IMR-90 (cell line): ENCODE results near the gene SELENOV. TPM values are rescaled to one million over a fixed set of nuclear protein-coding genes. Genes with fewer than 3 reads are reported as not detected.

Source experiments
- ATAC-seq: fragments of 200-7000 bp; cut with Tn5 transposase; 2 replicates; pipeline ENCODE4 v1.9.1; 2020; ENCODE audit warnings: low read depth, mild to moderate bottlenecking, moderate library complexity
- BruUV-seq: library from RNA; stranded (reverse); fragments of 400-500 nt; replicated peaks from 2 replicates; lab custom pipeline; 2021; lab: Mats Ljungman, UMichigan
- CTCF ChIA-PET: fragments of 300-600 bp; formaldehyde crosslinking; extraction: SDS; loops from one replicate; lab custom pipeline; 2021; ENCODE audit warnings: antibody characterized with exemption; lab: Yijun Ruan, JAX
- POLR2A ChIA-PET: fragments of 300-600 bp; sonication (Branson Sonifier 250); formaldehyde crosslinking; loops from one replicate; lab custom pipeline; 2022; ENCODE audit warnings: antibody characterized with exemption; ENCODE audit not compliant: unreplicated experiment; lab: Charles Lee
- DNase-seq: peaks from one replicate; pipeline ENCODE4 v3.0.0; 2013
- H2AFZ ChIP-seq: replicated peaks from 2 replicates; pipeline ENCODE3; 2013; ENCODE audit warnings: low read length, mild to moderate bottlenecking; ENCODE audit not compliant: poor library complexity
- H2AK5ac ChIP-seq: 2 replicates; pipeline ENCODE4 v1.6.1; 2013; ENCODE audit warnings: low read depth, low read length, inconsistent platforms
- H2AK9ac ChIP-seq: replicated peaks from 2 replicates; pipeline ENCODE3; 2013; ENCODE audit warnings: mild to moderate bottlenecking, low read depth, low read length, moderate library complexity; ENCODE audit not compliant: poor library complexity
- H2BK120ac ChIP-seq: 2 replicates; pipeline ENCODE4 v1.6.1; 2013; ENCODE audit warnings: low read depth, low read length, inconsistent platforms
- H2BK15ac ChIP-seq: 3 replicates; pipeline ENCODE4 v1.6.1; 2013; ENCODE audit warnings: low read depth, low read length, inconsistent platforms
- H2BK20ac ChIP-seq: 2 replicates; pipeline ENCODE4 v1.6.1; 2013; ENCODE audit warnings: low read depth, mild to moderate bottlenecking, inconsistent platforms, low read length, moderate library complexity
- H2BK5ac ChIP-seq: 2 replicates; pipeline ENCODE4 v1.6.1; 2013; ENCODE audit warnings: mild to moderate bottlenecking, low read depth, low read length, inconsistent platforms; ENCODE audit not compliant: poor library complexity, severe bottlenecking
- H3K14ac ChIP-seq: replicated peaks from 2 replicates; pipeline ENCODE4 v1.6.1; 2013; ENCODE audit warnings: low read depth, low read length, inconsistent platforms
- H3K18ac ChIP-seq: 2 replicates; pipeline ENCODE4 v1.6.1; 2013; ENCODE audit warnings: low read depth, low read length, control low read depth
- H3K23ac ChIP-seq: 2 replicates; pipeline ENCODE4 v1.6.1; 2013; ENCODE audit warnings: low read depth, low read length, inconsistent platforms
- H3K27ac ChIP-seq: 2 replicates; pipeline ENCODE4 v1.5.1; 2013; ENCODE audit warnings: mild to moderate bottlenecking, control low read depth, low read length; ENCODE audit not compliant: insufficient read depth
- H3K27me3 ChIP-seq: 2 replicates; pipeline ENCODE4 v1.6.1; 2013; ENCODE audit warnings: low read length; ENCODE audit not compliant: control insufficient read depth, insufficient read depth
- H3K36me3 ChIP-seq: 2 replicates; pipeline ENCODE4 v1.6.1; 2013; ENCODE audit warnings: low read length, mixed read lengths; ENCODE audit not compliant: control insufficient read depth, insufficient read depth
- H3K4ac ChIP-seq: 2 replicates; pipeline ENCODE4 v1.6.1; 2013; ENCODE audit warnings: low read depth, low read length, inconsistent platforms
- H3K4me1 ChIP-seq: 2 replicates; pipeline ENCODE4 v1.6.1; 2013; ENCODE audit warnings: low read length, mixed read lengths; ENCODE audit not compliant: control insufficient read depth, insufficient read depth
- H3K4me2 ChIP-seq: 2 replicates; pipeline ENCODE4 v1.6.1; 2013; ENCODE audit warnings: low read depth, mild to moderate bottlenecking, control low read depth, low read length, moderate library complexity
- H3K4me3 ChIP-seq: 2 replicates; pipeline ENCODE4 v1.5.1; 2013; ENCODE audit warnings: low read depth, mild to moderate bottlenecking, control low read depth, low read length, moderate library complexity; ENCODE audit not compliant: insufficient read depth
- H3K56ac ChIP-seq: 2 replicates; pipeline ENCODE4 v1.6.1; 2013; ENCODE audit warnings: low read length, inconsistent platforms; ENCODE audit not compliant: insufficient read depth; ENCODE audit errors: extremely low read depth
- H3K79me1 ChIP-seq, 2 experiments: 2 replicates each; pipeline ENCODE4 v1.6.1; 2013; ENCODE audit warnings: low read length in 2 of 2, inconsistent platforms in 1 of 2, low read depth in 1 of 2
- H3K9ac ChIP-seq: 2 replicates; pipeline ENCODE4 v1.6.1; 2013; ENCODE audit warnings: low read depth, low read length, control low read depth
- H3K9me1 ChIP-seq: 2 replicates; pipeline ENCODE4 v1.6.1; 2013; ENCODE audit warnings: low read length, inconsistent platforms; ENCODE audit not compliant: insufficient read depth
- H3K9me3 ChIP-seq: 2 replicates; pipeline ENCODE4 v1.6.1; 2013; ENCODE audit warnings: low read length; ENCODE audit not compliant: control insufficient read depth, insufficient read depth
- H4K20me1 ChIP-seq: 2 replicates; pipeline ENCODE4 v1.6.1; 2013; ENCODE audit warnings: low read length, inconsistent platforms; ENCODE audit not compliant: insufficient read depth
- H4K5ac ChIP-seq: 2 replicates; pipeline ENCODE4 v1.6.1; 2013; ENCODE audit warnings: mild to moderate bottlenecking, low read depth, low read length, control low read depth
- H4K8ac ChIP-seq, 2 experiments: 2 replicates each; pipeline ENCODE4 v1.6.1; 2013; ENCODE audit warnings: low read depth in 2 of 2, low read length in 2 of 2, control low read depth in 1 of 2, inconsistent platforms in 1 of 2
- H4K91ac ChIP-seq: 2 replicates; pipeline ENCODE4 v1.6.1; 2013; ENCODE audit warnings: low read depth, low read length, inconsistent platforms; ENCODE audit not compliant: insufficient read depth
- CHD1 ChIP-seq: IDR thresholded peaks from 2 replicates; pipeline ENCODE4 v1.6.1; 2012; ENCODE audit warnings: low read depth, low read length, improper control_type of control experiment
- FOS ChIP-seq: fragments of 150-350 bp; IDR thresholded peaks from 2 replicates; pipeline ENCODE4 v1.6.1; 2016; ENCODE audit warnings: low read depth, low read length
- MAFK ChIP-seq: IDR thresholded peaks from 2 replicates; pipeline ENCODE4 v1.6.1; 2012; ENCODE audit warnings: low read depth, low read length, improper control_type of control experiment
- MAZ ChIP-seq: IDR thresholded peaks from 2 replicates; pipeline ENCODE4 v1.6.1; 2012; ENCODE audit warnings: low read depth, mild to moderate bottlenecking, low read length, improper control_type of control experiment, moderate library complexity, borderline replicate concordance
- MXI1 ChIP-seq: IDR thresholded peaks from 2 replicates; pipeline ENCODE4 v1.6.1; 2012; ENCODE audit warnings: low read depth, mild to moderate bottlenecking, low read length, moderate library complexity, borderline replicate concordance
- POLR2A ChIP-seq: IDR thresholded peaks from 2 replicates; pipeline ENCODE4 v1.6.1; 2012; ENCODE audit warnings: mild to moderate bottlenecking, low read depth, low read length
- RAD21 ChIP-seq: IDR thresholded peaks from 2 replicates; pipeline ENCODE4 v1.6.1; 2012; ENCODE audit warnings: low read length, improper control_type of control experiment
- RFX5 ChIP-seq: IDR thresholded peaks from 2 replicates; pipeline ENCODE4 v1.8.0; 2012; ENCODE audit warnings: low read depth, mild to moderate bottlenecking, low read length, moderate library complexity
- SMC3 ChIP-seq: fragments of 150-350 bp; IDR thresholded peaks from 2 replicates; pipeline ENCODE4 v1.6.1; 2016; ENCODE audit warnings: low read depth, mild to moderate bottlenecking, antibody characterized with exemption, low read length, moderate library complexity
- USF2 ChIP-seq: fragments of 150-350 bp; IDR thresholded peaks from 2 replicates; pipeline ENCODE4 v1.6.1; 2017; ENCODE audit warnings: mild to moderate bottlenecking, antibody characterized with exemption, low read length, low read depth
- WGBS, 2 experiments: methylation state at CpG; one replicate each; pipeline versions ENCODE4 v1.1.5 to v1.1.7; 2013; ENCODE audit warnings: missing lambda C conversion rate in 2 of 2; ENCODE audit not compliant: insufficient read length in 1 of 2; ENCODE audit errors: extremely low coverage in 2 of 2; 5-methylcytosine and 5-hydroxymethylcytosine counted together
- dilution Hi-C: fragments of 300-500 bp; cut with HindIII; formaldehyde crosslinking; loops from one replicate; pipeline ENCODE4 v1.14.3; 2018; ENCODE audit warnings: low sequenced_read_pairs; ENCODE audit not compliant: unreplicated experiment
- in situ Hi-C: fragments of 300-500 bp; cut with MboI; formaldehyde crosslinking; loops from 3 replicates; pipeline ENCODE4 v1.14.3; 2019; ENCODE audit warnings: low sequenced_read_pairs, inconsistent platforms, mixed read lengths
- intact Hi-C: fragments of 100-400 bp; cut with micrococcal nuclease; formaldehyde crosslinking; loops from 2 replicates; pipeline ENCODE4 v1.10.0; 2022
- polyA plus RNA-seq, 3 experiments: library from polyadenylated mRNA; depleted of rRNA; stranded (reverse); fragments of >200 nt; gene quantifications; 2 replicates each; pipeline ENCODE4 v1.2.3, GENCODE V29; 2012; ENCODE audit warnings: low replicate concordance in 1 of 3
- total RNA-seq: library from RNA; depleted of rRNA; stranded (reverse); fragments of >200 nt; gene quantifications from 2 replicates; pipeline ENCODE4 v1.2.3, GENCODE V29; 2012
- TF ChIP-seq, protein P1 (sequence below): fragments of 150-350 bp; IDR thresholded peaks from 2 replicates; pipeline ENCODE4 v1.6.1; 2016; ENCODE audit warnings: low read depth, mild to moderate bottlenecking, low read length, moderate library complexity, borderline replicate concordance

SELENOV gene
- total and polyA plus RNA-seq, 2 of the 4 experiments (the other 2 are of a cell fraction), result not detected

- no peak overlapping the region for H2BK20ac ChIP-seq
- H2BK15ac ChIP-seq, result no peak overlapping the region
- POLR2A ChIA-PET, result no interaction called here
- H3K18ac ChIP-seq, result no peak overlapping the region
- no peak overlapping the region for H2BK5ac ChIP-seq
- intact Hi-C loops, result no loop called here
- peaks cover 6% of the 10 kb centered on the region; the same call in 1 of the 2 replicates for H3K4me1 ChIP-seq
- H2AFZ ChIP-seq, result no peak overlapping the region
- no peak overlapping the region for H3K56ac ChIP-seq
- dilution Hi-C loops, result no loop called here
- ATAC-seq (no peak), DNase-seq (no peak)
- H4K5ac ChIP-seq, result no peak overlapping the region
- WGBS, 2 experiments, result 38% methylated on average over 4 of the region's 6 CpGs; no CpG with 5 or more reads in 1 of the 2 experiments
- in situ Hi-C loops, result no loop called here
- peak overlapping the region; percentile 61 for H2AK9ac ChIP-seq
- BruUV-seq, result no TSS peak
- no peak overlapping the region for H3K9ac ChIP-seq
- H3K27ac ChIP-seq, result no peak overlapping the region
- no peak overlapping the region for H4K91ac ChIP-seq
- no peak overlapping the region for H4K8ac ChIP-seq
- H3K9me1 ChIP-seq, result no peaks in the 10 kb centered on the region
- H3K79me1 ChIP-seq, result no peaks in the 10 kb centered on the region
- no peak overlapping the region for H3K14ac ChIP-seq
- CTCF ChIA-PET, result interaction anchor here (0.6 kb wide), 1 partner anchor 519 kb away, joined by 3 read pairs; no protein-coding TSS in a partner anchor
- H2AK5ac ChIP-seq, result no peak overlapping the region
- H4K20me1 ChIP-seq, result no peaks in the 10 kb centered on the region
- H3K27me3 ChIP-seq, result peaks cover 58% of the 10 kb centered on the region
- H3K23ac ChIP-seq, result peak overlapping the region; percentile 9; the same call in 1 of the 2 replicates
- H3K9me3 ChIP-seq, result peaks cover 13% of the 10 kb centered on the region
- H3K4ac ChIP-seq, result no peak overlapping the region
- no peaks in the 10 kb centered on the region for H3K36me3 ChIP-seq
- TF ChIP-seq RAD21 (no peak), CHD1 (no peak), RFX5 (no peak), SMC3 (no peak), USF2 (no peak), MXI1 (no peak), MAZ (no peak), FOS (no peak), POLR2A (no peak), MAFK (no peak)
- TF ChIP-seq, protein P1, sequence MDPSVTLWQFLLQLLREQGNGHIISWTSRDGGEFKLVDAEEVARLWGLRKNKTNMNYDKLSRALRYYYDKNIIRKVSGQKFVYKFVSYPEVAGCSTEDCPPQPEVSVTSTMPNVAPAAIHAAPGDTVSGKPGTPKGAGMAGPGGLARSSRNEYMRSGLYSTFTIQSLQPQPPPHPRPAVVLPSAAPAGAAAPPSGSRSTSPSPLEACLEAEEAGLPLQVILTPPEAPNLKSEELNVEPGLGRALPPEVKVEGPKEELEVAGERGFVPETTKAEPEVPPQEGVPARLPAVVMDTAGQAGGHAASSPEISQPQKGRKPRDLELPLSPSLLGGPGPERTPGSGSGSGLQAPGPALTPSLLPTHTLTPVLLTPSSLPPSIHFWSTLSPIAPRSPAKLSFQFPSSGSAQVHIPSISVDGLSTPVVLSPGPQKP, result no peak
- no peak overlapping the region for H2BK120ac ChIP-seq
- no peak overlapping the region for H3K4me2 ChIP-seq
- no peak overlapping the region for H3K4me3 ChIP-seq
Observed at GRCh38 chr19:39516270-39516669, 1.3 kb downstream of the SELENOV start.
